ENCODE measurements around the gene SLC6A18.
"Not testable (repeated sequence)": the region's sequence is repeated elsewhere in the genome, so short reads cannot be mapped to it uniquely, and the experiment has no call there.

Gene SLC6A18

GRCh38 chr5:1275397-1276391 is 50.5 kb downstream of the SLC6A18 start:
- DNase-seq (ENCODE audit: low read depth, low spot score) = not testable (repeated sequence)

DNA sequence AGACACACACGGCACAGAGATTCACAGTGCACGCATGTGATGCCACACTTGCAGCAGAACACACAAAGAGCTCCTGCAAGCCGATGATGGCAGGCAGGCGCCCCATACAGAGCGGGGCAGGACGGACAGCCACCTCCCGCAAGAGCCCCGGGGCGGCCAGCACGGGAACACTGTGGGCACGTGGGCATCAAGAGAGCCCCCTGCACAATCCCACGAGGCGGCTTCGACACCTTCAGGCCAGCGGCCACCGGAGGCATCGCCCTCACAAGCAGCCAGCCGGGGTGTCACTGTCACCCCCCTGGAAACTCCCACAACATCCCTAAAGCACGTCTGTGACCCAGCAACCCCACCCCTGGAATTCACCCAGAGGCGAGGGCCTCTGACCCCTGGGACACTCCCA is 51.7 kb downstream of the SLC6A18 start:
- DNase-seq (ENCODE audit: low read depth, low spot score) = no peak

GRCh38 chr5:1277331-1277730 is 52.1 kb downstream of the SLC6A18 start:
- no peak for DNase-seq (ENCODE audit: low read depth, low spot score)

GRCh38 chr5:1277781-1278180 is 52.6 kb downstream of the SLC6A18 start:
- DNase-seq (ENCODE audit: low read depth, low spot score) = no peak

GRCh38 chr5:1278216-1278615 is 53.0 kb downstream of the SLC6A18 start:
- DNase-seq (ENCODE audit: low read depth, low spot score) = no peak

DNA sequence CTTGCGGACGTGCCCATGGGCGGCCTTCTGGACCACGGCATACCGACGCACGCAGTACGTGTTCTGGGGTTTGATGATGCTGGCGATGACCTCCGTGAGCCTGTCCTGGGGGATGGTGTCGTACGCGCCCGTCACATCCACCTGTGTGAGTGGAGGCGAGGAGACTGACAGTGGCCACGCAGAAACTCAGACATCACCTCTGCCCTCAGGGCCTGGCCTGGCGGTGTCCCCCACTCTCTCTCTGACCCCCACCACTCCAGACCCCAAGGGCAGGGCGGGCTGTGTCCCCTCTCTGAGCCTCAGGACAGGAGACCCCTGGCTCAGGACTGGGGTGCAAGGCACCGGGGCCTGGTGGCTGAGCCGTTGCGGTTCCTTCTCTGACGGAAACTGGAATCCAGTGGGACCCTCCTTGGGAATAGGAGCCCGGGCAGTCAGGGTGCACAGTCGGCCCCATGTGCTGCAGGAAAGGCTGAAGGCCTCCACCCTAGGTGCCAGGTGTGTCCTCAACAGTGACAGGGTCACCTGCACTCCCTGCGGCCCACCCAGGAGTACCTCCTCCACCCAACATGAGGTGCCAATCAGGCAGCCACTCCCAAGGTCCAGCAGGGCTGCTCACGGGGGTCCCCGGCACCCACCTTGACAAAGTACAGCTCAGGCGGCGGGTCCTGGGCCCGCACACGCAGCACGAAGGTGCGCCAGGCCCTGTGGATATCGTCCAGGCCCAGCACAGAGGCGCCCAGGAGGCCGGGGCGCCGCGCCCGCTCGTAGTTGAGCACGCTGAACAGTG is 53.7 kb downstream of the SLC6A18 start:
- no peak for DNase-seq (ENCODE audit: low read depth, low spot score)

DNA sequence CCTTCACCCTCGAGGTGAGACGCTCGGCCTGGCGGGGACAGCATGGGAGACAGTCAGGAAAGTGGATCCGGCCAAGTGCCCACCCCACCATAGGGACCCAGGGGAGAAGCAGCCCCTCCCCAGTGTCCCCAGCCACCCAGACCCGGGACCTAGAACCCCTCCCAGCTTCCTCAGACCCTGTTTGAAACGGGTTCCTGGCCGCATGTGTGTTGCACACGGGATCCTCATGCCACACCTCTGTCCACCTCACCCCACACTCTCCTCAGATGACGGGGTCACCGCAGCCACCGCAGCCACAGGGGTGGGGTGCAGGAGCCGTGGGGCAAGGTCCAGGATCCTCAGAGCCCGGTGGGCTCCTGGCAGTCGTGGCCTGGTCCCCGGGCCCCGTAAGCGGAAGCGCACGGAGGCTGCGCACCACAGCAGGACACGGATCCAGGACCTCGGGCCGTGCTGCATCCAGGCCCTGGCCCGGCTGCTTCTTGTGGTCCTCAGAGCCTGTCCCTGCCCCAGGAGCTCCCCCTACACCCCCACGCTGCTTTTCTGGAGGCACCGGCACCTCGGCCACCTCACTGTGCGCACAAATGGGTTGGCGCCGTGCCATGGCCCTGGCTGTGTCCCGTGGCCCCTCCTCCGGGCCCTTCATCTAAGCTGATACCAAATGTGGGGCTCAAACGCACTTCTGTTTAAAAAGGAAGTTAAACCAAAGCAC is 54.4 kb downstream of the SLC6A18 start:
- DNase-seq (ENCODE audit: low read depth, low spot score) = no peak

DNA sequence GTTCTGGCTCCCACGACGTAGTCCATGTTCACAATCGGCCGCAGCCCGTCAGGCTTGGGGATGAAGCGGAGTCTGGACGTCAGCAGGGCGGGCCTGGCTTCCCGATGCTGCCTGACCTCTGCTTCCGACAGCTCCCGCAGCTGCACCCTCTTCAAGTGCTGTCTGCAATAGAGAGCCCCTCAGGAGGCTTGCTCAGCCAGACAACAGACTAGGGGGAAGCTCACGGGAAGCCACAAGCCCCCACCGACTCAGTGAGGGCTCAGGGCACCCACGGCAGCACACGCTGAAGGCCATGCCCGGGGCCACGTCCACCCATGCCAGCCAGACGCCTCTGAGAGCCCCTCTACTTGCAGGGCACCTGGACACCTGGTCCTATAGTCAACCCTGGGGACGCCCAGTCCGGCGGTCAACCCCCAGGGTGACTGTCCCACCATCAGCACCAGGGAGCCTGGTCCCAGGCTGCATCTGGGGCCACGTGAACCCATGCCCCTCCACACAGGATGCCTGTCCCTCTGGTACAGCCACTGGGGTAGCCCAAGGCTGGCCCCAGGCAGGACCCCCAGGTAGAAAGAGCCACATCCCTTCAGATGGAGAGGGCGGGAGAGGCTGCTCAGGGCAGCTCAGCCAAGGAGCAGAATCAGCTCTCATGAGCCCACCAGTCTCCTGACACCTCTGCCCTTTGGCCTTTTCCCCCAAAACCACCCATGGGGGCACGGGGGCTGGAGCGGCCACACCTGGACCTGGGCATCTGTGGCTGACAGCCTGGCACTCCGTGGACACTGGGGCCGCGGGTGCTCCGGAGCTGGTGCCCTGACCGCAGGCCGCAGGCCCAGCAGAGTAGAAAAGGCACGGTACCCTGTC is 55.2 kb downstream of the SLC6A18 start:
- DNase-seq (ENCODE audit: low read depth, low spot score) = no peak

- DNase-seq (ENCODE audit: low read depth, low spot score) = no peak
Measured at GRCh38 chr5:1281038-1281882, 56.1 kb downstream of the SLC6A18 start.

GRCh38 chr5:1282131-1282992 is 57.2 kb downstream of the SLC6A18 start:
- DNase-seq (ENCODE audit: low read depth, low spot score) = no peak

GRCh38 chr5:1282993-1283728 is 58.0 kb downstream of the SLC6A18 start:
- DNase-seq (ENCODE audit: low read depth, low spot score) = not testable (repeated sequence)

DNA sequence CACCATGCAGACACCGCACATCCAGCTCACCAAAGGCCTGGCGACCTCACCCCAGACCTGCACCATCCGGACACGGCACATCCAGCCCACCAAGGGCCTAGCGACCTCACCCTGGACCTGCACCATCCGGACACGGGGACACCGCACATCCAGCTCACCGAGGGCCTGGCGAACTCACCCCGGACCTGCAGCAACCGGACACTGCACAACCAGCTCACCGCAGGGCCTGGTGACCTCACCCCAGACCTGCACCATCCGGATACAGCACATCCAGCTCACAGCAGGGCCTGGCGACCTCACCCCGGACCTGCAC is 58.5 kb downstream of the SLC6A18 start:
- not testable (repeated sequence) for DNase-seq (ENCODE audit: low read depth, low spot score)

- not testable (repeated sequence) for DNase-seq (ENCODE audit: low read depth, low spot score)
Measured at GRCh38 chr5:1284336-1284970, 59.3 kb downstream of the SLC6A18 start.

GRCh38 chr5:1285141-1285540 is 60.0 kb downstream of the SLC6A18 start:
- DNase-seq (ENCODE audit: low read depth, low spot score) = no peak

- no peak for DNase-seq (ENCODE audit: low read depth, low spot score)
Measured at GRCh38 chr5:1285883-1286291, 60.7 kb downstream of the SLC6A18 start.

DNA sequence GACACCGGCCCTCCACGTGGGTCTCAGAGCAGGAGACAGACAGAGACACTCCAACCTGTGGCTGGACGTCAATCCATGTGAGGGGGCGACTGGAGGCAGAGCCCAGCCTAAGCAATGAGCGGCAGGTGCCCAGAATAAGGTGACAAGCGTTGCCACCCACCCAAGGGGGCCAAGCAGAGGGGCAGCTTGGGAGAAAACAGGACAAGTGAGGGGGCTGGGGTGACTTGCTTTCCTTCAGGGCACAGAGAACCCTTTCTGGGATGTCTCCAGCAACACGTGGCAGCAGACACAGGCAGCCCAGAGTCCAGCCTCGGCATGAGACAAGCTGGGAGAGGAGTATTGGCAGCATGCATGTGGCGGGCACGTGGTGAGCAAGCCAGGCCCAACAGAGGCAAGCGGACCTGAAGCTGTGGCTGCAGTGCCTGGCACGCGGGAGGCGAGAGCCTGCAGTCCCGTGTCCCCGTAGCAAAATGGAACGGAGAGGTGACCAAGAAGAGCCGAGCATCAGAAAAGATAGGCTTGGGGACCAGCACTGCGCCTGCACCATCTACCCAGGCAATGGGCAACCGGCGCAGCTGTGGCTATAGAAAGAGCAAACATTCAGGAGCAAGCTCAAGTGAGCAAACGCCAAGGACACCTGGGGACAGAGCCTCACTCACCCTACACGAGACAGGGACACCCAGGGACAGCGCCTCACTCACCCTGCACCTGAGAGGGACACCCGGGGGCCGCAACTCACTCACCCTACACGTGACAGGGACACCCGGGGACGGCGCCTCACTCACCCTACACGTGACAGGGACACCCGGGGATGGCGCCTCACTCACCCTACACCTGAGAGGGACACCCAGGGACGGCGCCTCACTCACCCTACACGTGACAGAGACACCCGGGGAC is 63.5 kb downstream of the SLC6A18 start:
- DNase-seq (ENCODE audit: low read depth, low spot score) = no peak

GRCh38 chr5:1289559-1289958 is 64.4 kb downstream of the SLC6A18 start:
- not testable (repeated sequence) for DNase-seq (ENCODE audit: low read depth, low spot score)

Measured in ELF-1 (cell line).